Stimulated activated CD4-positive, alpha-beta T cell treated with anti-CD3 and anti-CD28 coated beads, Interleukin-15, amount 100 ng/mL, for 48 hours (primary cell): ENCODE data around the gene E2F4.

Experiments used
- DNase-seq, 2 donors: peaks; one replicate each; pipeline ENCODE4 v3.0.0-alpha.2; 2020; ENCODE audit warnings: low read depth in 2 of 2

E2F4 gene

GRCh38 chr16:67234180-67234597 is 42.2 kb downstream of the E2F4 start:
- no peak for DNase-seq

DNA sequence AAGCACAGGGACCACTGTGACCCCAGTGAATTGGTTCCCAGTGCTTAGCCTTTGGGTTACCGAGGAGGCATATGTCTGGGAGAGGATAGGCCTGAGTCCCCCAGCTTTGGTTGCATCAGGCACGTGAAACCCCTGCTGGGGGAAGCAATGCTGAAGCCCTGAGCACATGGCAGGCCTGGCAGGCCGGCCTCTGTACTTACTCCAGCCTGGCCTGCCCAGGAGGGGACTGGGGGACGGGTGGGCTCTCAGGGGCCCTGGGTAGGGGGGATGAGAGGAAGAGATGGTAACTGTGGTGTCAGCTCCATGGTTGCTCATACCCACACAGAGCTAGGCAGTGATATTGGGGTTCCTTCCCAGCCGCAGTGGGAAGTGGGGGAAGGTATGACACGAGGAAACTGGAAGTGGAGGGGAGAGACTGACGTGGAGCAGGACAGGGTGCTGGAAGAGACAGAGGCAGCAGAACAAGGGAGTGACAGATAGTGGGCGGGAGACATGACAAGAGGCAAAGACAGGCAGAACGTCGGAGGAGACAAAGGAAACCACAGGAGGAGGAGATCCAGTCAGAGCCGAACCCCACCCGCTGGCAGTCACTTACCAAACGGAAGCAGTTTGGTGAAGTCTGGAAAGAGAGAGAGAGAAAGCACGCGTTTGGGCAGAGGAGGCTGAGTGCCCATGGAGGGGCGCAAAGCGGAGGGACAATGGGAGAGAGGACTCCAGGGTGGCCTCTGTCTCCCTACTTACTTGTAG is 44.0 kb downstream of the E2F4 start:
- peak in 1 of 2 donors; percentile 19 for DNase-seq

DNA sequence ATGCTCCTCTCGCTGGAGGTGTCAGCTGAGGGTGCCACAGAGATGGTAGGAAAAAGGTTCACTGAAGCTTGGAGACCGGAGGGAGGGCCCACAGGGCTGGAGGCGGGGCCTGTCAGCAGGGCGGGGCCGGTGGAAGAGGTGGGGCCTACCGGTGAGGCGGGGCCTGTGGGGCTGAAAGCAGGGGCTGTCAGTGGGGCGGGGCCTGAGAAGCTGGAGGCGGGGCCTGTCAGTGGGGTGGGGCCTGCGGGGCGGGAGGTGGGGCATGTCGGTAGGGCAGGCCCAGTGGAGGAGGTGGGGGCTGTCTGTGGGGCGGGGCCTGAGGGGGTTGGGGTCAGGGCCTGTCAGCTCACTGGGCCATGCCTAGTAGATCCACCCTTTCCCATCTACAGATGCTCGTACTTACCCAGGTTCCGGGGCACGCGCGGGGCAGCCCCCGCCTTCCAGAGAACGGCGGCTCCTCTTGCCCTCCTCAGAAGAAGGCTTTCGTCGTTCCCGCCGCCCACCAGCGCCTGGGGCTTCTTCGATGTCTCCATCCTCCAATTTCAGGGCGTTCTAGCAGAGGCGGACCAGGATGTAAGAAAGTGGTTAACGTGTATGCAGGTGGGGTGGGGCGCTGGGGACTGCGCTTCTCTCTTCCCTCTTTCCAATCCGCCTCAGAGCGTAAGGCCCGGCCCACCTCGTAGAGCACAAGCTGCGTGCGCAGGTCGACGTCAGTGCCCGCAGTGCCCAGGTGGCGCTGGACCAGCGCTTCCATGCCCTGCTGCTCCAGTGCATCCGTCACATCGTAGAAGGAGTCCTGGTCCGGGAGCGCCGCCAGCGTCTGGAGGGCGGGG is 44.8 kb downstream of the E2F4 start:
- peak; percentile 84 to 86 for DNase-seq

GRCh38 chr16:67237396-67238277 is 45.7 kb downstream of the E2F4 start:
- no peak for DNase-seq

GRCh38 chr16:67238278-67238575 is 46.3 kb downstream of the E2F4 start:
- DNase-seq: no peak

DNA sequence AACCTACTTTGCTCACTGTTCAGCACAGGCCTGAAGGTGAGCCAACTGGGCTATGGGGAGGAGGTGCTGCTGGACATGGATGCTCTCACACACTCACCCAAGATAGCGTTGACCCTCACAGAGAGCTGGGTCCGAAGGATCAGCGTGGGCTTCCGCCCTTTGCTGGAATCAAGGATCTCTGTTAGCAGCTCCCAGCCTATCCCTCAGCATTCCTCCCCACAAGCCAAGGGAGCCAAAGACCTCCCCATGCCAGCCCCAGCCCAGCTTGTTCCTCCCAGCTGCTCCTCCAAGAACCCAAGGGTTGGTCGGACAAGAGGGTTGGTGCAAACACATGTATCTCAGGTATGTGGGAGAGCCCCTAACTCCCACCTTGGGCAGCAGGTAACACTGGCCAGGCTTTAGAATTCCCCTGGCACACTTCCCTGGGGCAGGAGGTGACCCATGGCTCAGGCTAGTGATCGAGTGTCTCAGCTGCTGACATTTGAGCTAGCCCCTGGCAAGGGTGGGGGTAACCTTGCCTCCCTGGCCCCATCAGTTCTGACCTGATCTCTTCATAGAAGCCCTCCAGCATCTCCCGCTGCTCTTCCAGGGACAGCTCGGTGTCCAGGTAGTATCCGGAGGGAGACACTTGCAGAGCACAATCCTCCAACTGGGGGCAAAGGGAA is 47.0 kb downstream of the E2F4 start:
- no peak for DNase-seq

DNA sequence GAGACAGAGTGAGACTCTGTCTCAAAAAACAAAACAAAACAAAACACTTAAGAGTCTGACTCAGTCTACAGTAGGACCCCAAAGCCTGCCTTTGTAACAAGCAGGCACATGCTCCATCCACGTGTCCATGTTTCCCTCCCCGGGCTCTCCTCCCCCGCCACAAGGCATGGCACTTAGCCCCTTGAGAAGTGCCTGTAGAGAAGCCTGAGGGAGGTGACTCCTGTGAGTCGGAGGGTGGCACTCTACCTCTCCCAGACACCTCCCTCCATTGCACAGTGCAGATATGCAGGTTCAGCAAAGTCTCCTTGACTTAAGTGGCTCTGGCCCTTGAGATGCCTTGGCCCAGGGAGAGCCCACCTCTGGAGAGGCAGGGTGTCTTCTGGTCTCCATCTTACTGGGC is 48.6 kb downstream of the E2F4 start:
- DNase-seq: no peak

- no peak for DNase-seq
These were observed 49.3 kb downstream of the E2F4 start for GRCh38 chr16:67241008-67241900.

- no peak for DNase-seq
These were observed 50.3 kb downstream of the E2F4 start for GRCh38 chr16:67242138-67242730.

DNA sequence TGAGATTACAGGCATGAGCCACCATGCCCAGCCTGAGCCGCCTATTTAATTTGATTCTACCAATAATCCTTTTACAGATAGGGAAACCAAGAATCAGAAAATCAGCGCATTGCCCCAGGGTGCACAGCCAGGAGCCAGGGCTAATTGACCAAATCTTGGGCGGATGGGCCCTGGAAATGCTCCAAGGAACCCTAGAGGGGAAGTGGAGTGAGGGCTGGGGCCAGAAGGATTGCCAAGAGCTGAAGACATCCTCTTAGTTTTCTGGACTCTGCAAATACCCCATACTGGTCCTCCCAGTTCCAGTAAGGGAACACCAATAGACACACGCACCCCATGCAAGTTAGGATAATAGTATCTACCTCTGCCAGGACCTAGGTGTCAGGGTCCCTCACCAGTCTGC is 51.5 kb downstream of the E2F4 start:
- no peak for DNase-seq

GRCh38 chr16:67244387-67245185 is 52.6 kb downstream of the E2F4 start:
- DNase-seq: peak; percentile 73 to 75

GRCh38 chr16:67245186-67245585 is 53.2 kb downstream of the E2F4 start:
- DNase-seq: no peak

GRCh38 chr16:67245674-67246080 is 53.7 kb downstream of the E2F4 start:
- no peak for DNase-seq

DNA sequence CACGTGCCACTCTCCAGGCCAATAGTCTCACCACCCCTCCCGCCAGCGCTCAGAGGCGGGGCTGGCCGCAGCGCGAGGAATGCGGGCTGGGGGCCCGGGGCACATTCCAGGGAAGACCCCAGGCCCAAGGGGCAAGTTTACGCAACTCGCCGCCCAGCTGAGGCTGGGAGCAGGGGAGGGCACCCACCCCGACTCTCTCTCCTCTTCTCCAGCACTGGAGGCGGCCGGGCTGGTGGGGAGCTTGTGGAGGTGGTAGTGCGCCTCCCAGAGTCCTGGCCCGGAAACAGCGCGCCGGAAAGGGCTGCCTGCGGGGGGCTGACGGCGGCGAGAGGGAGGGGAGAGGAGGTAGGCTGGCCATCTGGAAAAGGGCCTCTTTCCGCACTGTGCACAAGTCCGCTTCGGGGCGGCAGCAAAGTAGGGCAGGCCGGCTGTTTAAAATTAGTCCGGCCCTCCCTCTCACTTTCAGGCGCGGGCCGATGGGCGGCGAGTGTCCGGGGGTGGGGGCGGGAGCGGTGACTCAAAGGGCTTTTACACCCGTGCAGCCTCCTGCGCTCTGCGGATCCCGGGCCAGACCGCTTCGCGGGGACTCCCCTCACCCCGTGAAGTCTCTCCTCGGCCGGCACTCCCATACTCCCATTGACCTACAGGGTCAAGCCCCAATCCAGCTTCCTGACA is 54.3 kb downstream of the E2F4 start:
- peak in 1 of 2 donors; percentile 44 for DNase-seq

DNA sequence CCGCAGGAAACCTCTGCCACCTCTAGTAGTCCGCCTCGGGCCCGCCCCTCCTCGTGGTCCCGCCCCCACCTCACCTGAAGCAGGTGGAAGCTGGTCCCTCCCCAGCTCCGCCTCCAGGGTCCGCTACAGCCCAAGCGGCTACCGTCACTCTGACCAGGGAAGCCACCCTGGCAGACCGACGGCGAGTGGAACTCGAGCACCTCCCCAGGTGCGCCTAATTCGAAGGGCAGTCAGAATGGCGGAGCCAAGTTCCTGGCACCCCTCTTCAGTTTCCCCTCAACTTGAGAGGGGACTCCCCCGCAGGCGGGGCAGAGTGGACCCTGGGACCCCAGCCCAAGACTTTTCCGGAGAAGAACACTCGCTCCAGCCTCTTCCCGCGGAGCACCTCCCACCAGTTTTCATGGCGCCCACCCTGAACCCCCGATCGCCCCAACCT is 54.8 kb downstream of the E2F4 start:
- DNase-seq: peak in 1 of 2 donors; percentile 18

DNA sequence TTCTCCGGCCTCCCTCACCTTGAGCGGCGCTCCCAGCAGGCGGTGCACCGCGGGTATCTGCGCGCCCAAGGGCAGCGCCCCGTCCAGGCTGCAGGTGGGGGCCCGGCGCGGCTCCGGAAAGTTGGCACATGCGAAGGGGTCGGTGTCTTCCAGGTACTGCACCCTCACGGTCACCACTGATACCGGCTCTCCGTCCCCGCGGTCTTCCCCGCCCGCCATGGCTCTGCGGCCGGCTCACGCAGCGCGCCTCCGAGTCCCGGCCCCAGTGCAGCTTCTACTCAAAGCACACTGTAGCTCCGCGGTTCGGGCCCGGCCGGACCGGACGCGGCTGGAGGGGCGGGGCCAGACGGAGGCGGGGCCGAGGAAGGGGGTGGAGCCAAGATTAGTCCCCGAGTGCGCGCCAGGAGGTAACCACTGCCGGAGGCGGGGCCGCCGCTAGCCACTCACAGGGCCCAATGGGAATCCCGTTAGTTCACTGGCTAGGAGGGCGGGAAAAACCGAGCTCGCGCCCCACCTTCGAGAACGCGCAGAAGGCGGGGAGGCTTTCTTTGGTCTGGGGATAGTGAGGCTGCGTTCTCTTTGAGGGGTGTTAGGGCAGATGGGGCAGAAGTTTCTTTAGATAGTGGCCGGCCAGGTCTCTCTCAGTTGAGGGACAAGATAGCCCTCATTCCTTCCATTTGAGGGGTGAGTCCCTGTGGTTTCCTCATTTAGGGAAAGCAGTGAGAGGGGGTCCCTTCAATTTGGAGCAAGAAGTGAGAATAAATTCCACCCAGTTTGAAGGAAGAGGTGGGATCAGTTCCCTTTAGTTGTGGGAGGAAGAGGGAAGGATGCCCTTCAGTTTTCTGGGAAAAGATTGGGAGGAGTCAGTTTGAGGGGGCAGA is 55.5 kb downstream of the E2F4 start, which contains the start of gene FHOD1:
Gene FHOD1 (minus strand): TSS at position 290 of the 881 bp plus-strand sequence. CDS start 71 bp downstream, at position 219.
- DNase-seq: peak; percentile 95 to 99

- no peak for DNase-seq
These were observed 56.1 kb downstream of the E2F4 start for GRCh38 chr16:67248073-67248400.
